Measurements from ENCODE around the gene CARMIL1. TPM values are rescaled to one million over a fixed set of nuclear protein-coding genes. Genes with fewer than 3 reads are reported as not detected.

CARMIL1 gene
- total and polyA plus RNA-seq, 2 donors from 2014 or later = 22.3 to 51.1 TPM

GRCh38 chr6:25233226-25233625 is 45.9 kb upstream of the CARMIL1 start:
- H3K9me3 ChIP-seq (ENCODE audit: control insufficient read depth in 2 of 3, insufficient read depth in 1 of 3, low read length in 3 of 3) = no peaks in the 10 kb centered on the region
- H3K9ac ChIP-seq (ENCODE audit: low read length in 3 of 3) = no peak overlapping the region
- intact Hi-C loops (cut with DNase I) = no loop called here
- no peaks in the 10 kb centered on the region for H3K4me1 ChIP-seq (ENCODE audit: control insufficient read depth in 2 of 3, insufficient read depth in 2 of 3, low read depth in 1 of 3, low read length in 3 of 3)
- no peak for TF ChIP-seq CTCF (IDR thresholded peaks at IDR 0.05; ENCODE audit: borderline replicate concordance, extremely low read depth, insufficient read depth)
- no peaks in the 10 kb centered on the region for H3K36me3 ChIP-seq (ENCODE audit: control insufficient read depth in 2 of 3, insufficient read depth in 3 of 3, low read length in 3 of 3)
- no peak overlapping the region for H3K27ac ChIP-seq (ENCODE audit: low read depth in 2 of 2, low read length in 2 of 2)
- FAIRE-seq = no peak
- DNase-seq = no peak
- H3K27me3 ChIP-seq (ENCODE audit: control insufficient read depth, insufficient read depth, low read length) = no peaks in the 10 kb centered on the region
- H3K4me3 ChIP-seq (ENCODE audit: low read length in 3 of 3) = no peak overlapping the region

- no peak overlapping the region for H3K4me3 ChIP-seq (ENCODE audit: low read length in 3 of 3)
- FAIRE-seq (no peak), DNase-seq (no peak)
- H3K9me3 ChIP-seq (ENCODE audit: control insufficient read depth in 2 of 3, insufficient read depth in 1 of 3, low read length in 3 of 3) = no peaks in the 10 kb centered on the region
- H3K27ac ChIP-seq (ENCODE audit: low read depth in 2 of 2, low read length in 2 of 2) = no peak overlapping the region
- H3K4me1 ChIP-seq (ENCODE audit: control insufficient read depth in 2 of 3, insufficient read depth in 2 of 3, low read depth in 1 of 3, low read length in 3 of 3) = no peaks in the 10 kb centered on the region
- TF ChIP-seq CTCF (IDR thresholded peaks at IDR 0.05; ENCODE audit: borderline replicate concordance, extremely low read depth, insufficient read depth) = no peak
- no peaks in the 10 kb centered on the region for H3K27me3 ChIP-seq (ENCODE audit: control insufficient read depth, insufficient read depth, low read length)
- no peaks in the 10 kb centered on the region for H3K36me3 ChIP-seq (ENCODE audit: control insufficient read depth in 2 of 3, insufficient read depth in 3 of 3, low read length in 3 of 3)
- intact Hi-C loops (cut with DNase I) = no loop called here
- H3K9ac ChIP-seq (ENCODE audit: low read length in 3 of 3) = no peak overlapping the region
Measured at GRCh38 chr6:25237579-25237978, 41.6 kb upstream of the CARMIL1 start.

GRCh38 chr6:25239059-25239458 is 40.1 kb upstream of the CARMIL1 start:
- intact Hi-C loops (cut with DNase I) = no loop called here
- no peaks in the 10 kb centered on the region for H3K36me3 ChIP-seq (ENCODE audit: control insufficient read depth in 2 of 3, insufficient read depth in 3 of 3, low read length in 3 of 3)

More at GRCh38 chr6:25239059-25239458, 40.1 kb upstream of the CARMIL1 start:
- Histone ChIP-seq H3K4me1 (ENCODE audit: control insufficient read depth in 2 of 3, insufficient read depth in 2 of 3, low read depth in 1 of 3, low read length in 3 of 3) (no peaks in the 10 kb centered on the region), H3K4me3 (ENCODE audit: low read length in 3 of 3) (no peak overlapping the region), H3K9me3 (ENCODE audit: control insufficient read depth in 2 of 3, insufficient read depth in 1 of 3, low read length in 3 of 3) (no peaks in the 10 kb centered on the region), H3K27me3 (ENCODE audit: control insufficient read depth, insufficient read depth, low read length) (no peaks in the 10 kb centered on the region), H3K9ac (ENCODE audit: low read length in 3 of 3) (no peak overlapping the region), H3K27ac (ENCODE audit: low read depth in 2 of 2, low read length in 2 of 2) (no peak overlapping the region)
- DNase-seq = peak in 1 of 5 donors; percentile 22
- TF ChIP-seq CTCF (IDR thresholded peaks at IDR 0.05; ENCODE audit: borderline replicate concordance, extremely low read depth, insufficient read depth) = no peak
- FAIRE-seq = no peak

All from kidney (tissue), 14 donors.